ENCODE measurements around the gene LRRC26. TPM values are rescaled to one million over a fixed set of nuclear protein-coding genes. Genes with fewer than 3 reads are reported as not detected.

The LRRC26 gene
- total RNA-seq, 1 experiment from 2014 or later = 2.4 TPM

DNA sequence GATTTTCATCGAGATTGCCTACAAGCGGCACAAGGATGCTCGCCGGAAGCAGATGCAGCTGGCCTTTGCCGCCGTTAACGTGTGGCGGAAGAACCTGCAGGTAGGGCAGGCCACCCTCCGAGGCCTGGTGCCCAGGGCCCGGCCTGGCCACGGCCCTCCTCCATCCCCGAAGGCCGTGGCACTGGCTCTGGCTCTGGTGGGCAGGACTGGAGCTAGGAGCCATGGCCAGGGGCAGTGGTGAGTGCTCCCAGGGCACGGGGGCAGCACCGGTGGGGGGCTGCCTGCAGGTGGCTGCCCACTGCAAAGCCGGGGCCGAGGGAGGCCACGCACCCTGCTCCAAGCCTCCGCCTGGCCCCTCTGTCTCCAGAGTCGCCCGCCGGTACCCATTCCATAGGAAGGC is 6.0 kb downstream of the LRRC26 start:
- intact Hi-C loops (cut with micrococcal nuclease) = loop anchor here (2.0 kb wide), 2 partner anchors 45 to 59 kb away; partner anchors contain the start of gene RNF208
- Histone ChIP-seq H3K9me3 (ENCODE audit: control insufficient read depth in 1 of 2, insufficient read depth in 1 of 2, low read depth in 1 of 2, low read length in 2 of 2) (no peaks in the 10 kb centered on the region), H3K79me2 (ENCODE audit: insufficient read depth, low read length) (no peaks in the 10 kb centered on the region), H3K36me3 (ENCODE audit: control insufficient read depth in 1 of 2, insufficient read depth in 2 of 2, low read length in 2 of 2) (no peaks in the 10 kb centered on the region), H2AFZ (ENCODE audit: low read depth, low read length, poor library complexity, severe bottlenecking) (no peak overlapping the region), H3K27me3 (ENCODE audit: insufficient read depth, low read length) (no peaks in the 10 kb centered on the region), H3K4me3 (replicated peaks in 1 of 2; ENCODE audit: low read depth in 1 of 2, low read length in 2 of 2) (peak overlapping the region in 1 of 2 experiments; percentile 70; a peak in 3 of 4 replicates), H3K4me2 (ENCODE audit: low read length) (peak overlapping the region; percentile 98), H3K9me2 (ENCODE audit: insufficient read depth) (no peaks in the 10 kb centered on the region), H3K27ac (ENCODE audit: low read depth, low read length) (peak overlapping the region; percentile 82; the same call in 1 of the 2 replicates), H4K20me1 (ENCODE audit: insufficient read depth) (no peaks in the 10 kb centered on the region), H3K4me1 (ENCODE audit: control insufficient read depth in 1 of 2, insufficient read depth in 2 of 2, low read length in 2 of 2) (peaks cover 11 to 59% of the 10 kb centered on the region in 2 experiments), H3K9ac (ENCODE audit: low read length) (peak overlapping the region; percentile 77)
- ChIA-PET POLR2A (interaction anchor here (0.9 to 2.5 kb wide), 7 partner anchors 14 to 77 kb away, joined by 3 to 16 read pairs (median 6); partner anchors contain the start of genes ANAPC2, CYSRT1, SSNA1 and TUBB4B), RAD21 (ENCODE audit: low non-redundant PET in 1 of 2, low total read pairs in 2 of 2, uncharacterized antibody in 2 of 2, unreplicated experiment in 2 of 2) (interaction anchor here in 1 of 2 experiments (0.6 kb wide), 2 partner anchors 63 to 140 kb away, joined by 3 read pairs; partner anchors contain the start of gene RNF224), CTCF (interaction anchor here (1.0 to 1.6 kb wide), 3 partner anchors 12 to 73 kb away, joined by 6 to 15 read pairs (median 9); partner anchors contain the start of gene RNF224)
- ATAC-seq (no peak), DNase-seq (ENCODE audit: low read depth, low spot score) (no peak)
- BruUV-seq (replicated peaks) = no TSS peak
- no peak for TF ChIP-seq SRF (IDR thresholded peaks at IDR 0.05; ENCODE audit: low read depth)
- no peak for TF ChIP-seq TCF7L2 (IDR thresholded peaks at IDR 0.05; ENCODE audit: borderline replicate concordance, extremely low read depth, insufficient read depth, insufficient read length)
- no peak for TF ChIP-seq FOSL1 (IDR thresholded peaks at IDR 0.05; ENCODE audit: low read depth)
- TF ChIP-seq, protein P1, sequence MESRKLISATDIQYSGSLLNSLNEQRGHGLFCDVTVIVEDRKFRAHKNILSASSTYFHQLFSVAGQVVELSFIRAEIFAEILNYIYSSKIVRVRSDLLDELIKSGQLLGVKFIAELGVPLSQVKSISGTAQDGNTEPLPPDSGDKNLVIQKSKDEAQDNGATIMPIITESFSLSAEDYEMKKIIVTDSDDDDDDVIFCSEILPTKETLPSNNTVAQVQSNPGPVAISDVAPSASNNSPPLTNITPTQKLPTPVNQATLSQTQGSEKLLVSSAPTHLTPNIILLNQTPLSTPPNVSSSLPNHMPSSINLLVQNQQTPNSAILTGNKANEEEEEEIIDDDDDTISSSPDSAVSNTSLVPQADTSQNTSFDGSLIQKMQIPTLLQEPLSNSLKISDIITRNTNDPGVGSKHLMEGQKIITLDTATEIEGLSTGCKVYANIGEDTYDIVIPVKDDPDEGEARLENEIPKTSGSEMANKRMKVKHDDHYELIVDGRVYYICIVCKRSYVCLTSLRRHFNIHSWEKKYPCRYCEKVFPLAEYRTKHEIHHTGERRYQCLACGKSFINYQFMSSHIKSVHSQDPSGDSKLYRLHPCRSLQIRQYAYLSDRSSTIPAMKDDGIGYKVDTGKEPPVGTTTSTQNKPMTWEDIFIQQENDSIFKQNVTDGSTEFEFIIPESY (IDR thresholded peaks at IDR 0.05; ENCODE audit: extremely low read depth, insufficient replicate concordance, low read length) = no peak
- no peak for TF ChIP-seq ATF3 (IDR thresholded peaks at IDR 0.05)
- TF ChIP-seq CEBPB (IDR thresholded peaks at IDR 0.05; ENCODE audit: low read depth) = no peak
- no peak for TF ChIP-seq ZFX (IDR thresholded peaks at IDR 0.05)
- TF ChIP-seq, protein P2, sequence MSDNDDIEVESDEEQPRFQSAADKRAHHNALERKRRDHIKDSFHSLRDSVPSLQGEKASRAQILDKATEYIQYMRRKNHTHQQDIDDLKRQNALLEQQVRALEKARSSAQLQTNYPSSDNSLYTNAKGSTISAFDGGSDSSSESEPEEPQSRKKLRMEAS (IDR thresholded peaks at IDR 0.05) = no peak
- no peak for TF ChIP-seq SIN3A (IDR thresholded peaks at IDR 0.05; ENCODE audit: low read depth)
- no peak for TF ChIP-seq EGR1 (IDR thresholded peaks at IDR 0.05; ENCODE audit: low read depth)
- TF ChIP-seq EZH2 (IDR thresholded peaks at IDR 0.05) = no peak
- no peak for TF ChIP-seq YY1 (IDR thresholded peaks at IDR 0.05; ENCODE audit: extremely low read depth, insufficient replicate concordance, low read depth, low read length)
- no peak for TF ChIP-seq CBX3 (IDR thresholded peaks at IDR 0.05; ENCODE audit: low read depth)
- TF ChIP-seq ZNF274 (IDR thresholded peaks at IDR 0.05; ENCODE audit: low read depth, low read length) = no peak
- no peak for TF ChIP-seq POLR2AphosphoS5 (IDR thresholded peaks at IDR 0.05; ENCODE audit: low read depth, low read length)

Data from HCT116 (cell line).